ENCODE data around the gene MARK1. TPM values are rescaled to one million over a fixed set of nuclear protein-coding genes. Genes with fewer than 3 reads are reported as not detected.

Gene MARK1
- total and polyA plus RNA-seq, 9 of the 15 experiments (the other 6 are each of a cell fraction or from before 2014, with no cell fraction given): not detected

- TF ChIP-seq ZNF766 (CRISPR knock-in tag; conservative IDR thresholded peaks at IDR 0.05) (no peak), ZKSCAN3 (CRISPR knock-in tag; IDR thresholded peaks at IDR 0.05) (no peak), ZNF408 (CRISPR knock-in tag; IDR thresholded peaks at IDR 0.05; ENCODE audit: low read depth) (no peak), ETS2 (tag; IDR thresholded peaks at IDR 0.05; ENCODE audit: borderline replicate concordance, poor library complexity, severe bottlenecking) (no peak), HDAC3 (IDR thresholded peaks at IDR 0.05; ENCODE audit: borderline replicate concordance, partially characterized antibody) (no peak), ZNF696 (CRISPR knock-in tag; conservative IDR thresholded peaks at IDR 0.05) (no peak), ZNF311 (CRISPR knock-in tag; IDR thresholded peaks at IDR 0.05) (no peak), ZBTB9 (CRISPR knock-in tag; IDR thresholded peaks at IDR 0.05) (no peak), CBX5 (IDR thresholded peaks at IDR 0.05; ENCODE audit: borderline replicate concordance, low read depth) (no peak), PHTF2 (CRISPR knock-in tag; IDR thresholded peaks at IDR 0.05) (no peak)
- TF ChIP-seq, protein P1, sequence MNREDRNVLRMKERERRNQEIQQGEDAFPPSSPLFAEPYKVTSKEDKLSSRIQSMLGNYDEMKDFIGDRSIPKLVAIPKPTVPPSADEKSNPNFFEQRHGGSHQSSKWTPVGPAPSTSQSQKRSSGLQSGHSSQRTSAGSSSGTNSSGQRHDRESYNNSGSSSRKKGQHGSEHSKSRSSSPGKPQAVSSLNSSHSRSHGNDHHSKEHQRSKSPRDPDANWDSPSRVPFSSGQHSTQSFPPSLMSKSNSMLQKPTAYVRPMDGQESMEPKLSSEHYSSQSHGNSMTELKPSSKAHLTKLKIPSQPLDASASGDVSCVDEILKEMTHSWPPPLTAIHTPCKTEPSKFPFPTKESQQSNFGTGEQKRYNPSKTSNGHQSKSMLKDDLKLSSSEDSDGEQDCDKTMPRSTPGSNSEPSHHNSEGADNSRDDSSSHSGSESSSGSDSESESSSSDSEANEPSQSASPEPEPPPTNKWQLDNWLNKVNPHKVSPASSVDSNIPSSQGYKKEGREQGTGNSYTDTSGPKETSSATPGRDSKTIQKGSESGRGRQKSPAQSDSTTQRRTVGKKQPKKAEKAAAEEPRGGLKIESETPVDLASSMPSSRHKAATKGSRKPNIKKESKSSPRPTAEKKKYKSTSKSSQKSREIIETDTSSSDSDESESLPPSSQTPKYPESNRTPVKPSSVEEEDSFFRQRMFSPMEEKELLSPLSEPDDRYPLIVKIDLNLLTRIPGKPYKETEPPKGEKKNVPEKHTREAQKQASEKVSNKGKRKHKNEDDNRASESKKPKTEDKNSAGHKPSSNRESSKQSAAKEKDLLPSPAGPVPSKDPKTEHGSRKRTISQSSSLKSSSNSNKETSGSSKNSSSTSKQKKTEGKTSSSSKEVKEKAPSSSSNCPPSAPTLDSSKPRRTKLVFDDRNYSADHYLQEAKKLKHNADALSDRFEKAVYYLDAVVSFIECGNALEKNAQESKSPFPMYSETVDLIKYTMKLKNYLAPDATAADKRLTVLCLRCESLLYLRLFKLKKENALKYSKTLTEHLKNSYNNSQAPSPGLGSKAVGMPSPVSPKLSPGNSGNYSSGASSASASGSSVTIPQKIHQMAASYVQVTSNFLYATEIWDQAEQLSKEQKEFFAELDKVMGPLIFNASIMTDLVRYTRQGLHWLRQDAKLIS (CRISPR knock-in tag; IDR thresholded peaks at IDR 0.05): no peak
- TF ChIP-seq, protein P2, sequence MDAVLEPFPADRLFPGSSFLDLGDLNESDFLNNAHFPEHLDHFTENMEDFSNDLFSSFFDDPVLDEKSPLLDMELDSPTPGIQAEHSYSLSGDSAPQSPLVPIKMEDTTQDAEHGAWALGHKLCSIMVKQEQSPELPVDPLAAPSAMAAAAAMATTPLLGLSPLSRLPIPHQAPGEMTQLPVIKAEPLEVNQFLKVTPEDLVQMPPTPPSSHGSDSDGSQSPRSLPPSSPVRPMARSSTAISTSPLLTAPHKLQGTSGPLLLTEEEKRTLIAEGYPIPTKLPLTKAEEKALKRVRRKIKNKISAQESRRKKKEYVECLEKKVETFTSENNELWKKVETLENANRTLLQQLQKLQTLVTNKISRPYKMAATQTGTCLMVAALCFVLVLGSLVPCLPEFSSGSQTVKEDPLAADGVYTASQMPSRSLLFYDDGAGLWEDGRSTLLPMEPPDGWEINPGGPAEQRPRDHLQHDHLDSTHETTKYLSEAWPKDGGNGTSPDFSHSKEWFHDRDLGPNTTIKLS (IDR thresholded peaks at IDR 0.05; ENCODE audit: borderline replicate concordance, low read depth): no peak
Measured at GRCh38 chr1:220698607-220699016, 170.7 kb downstream of the MARK1 start (continued).

Measured in K562 (cell line).